GM12891 (cell line): ENCODE results near the gene KIF1A.
"Not testable (repeated sequence)": the region's sequence is repeated elsewhere in the genome, so short reads cannot be mapped to it uniquely, and the experiment has no call there.

Experiments used
- PAX5 ChIP-seq: IDR thresholded peaks from 2 replicates; pipeline ENCODE4 v1.6.1; 2011; ENCODE audit warnings: low read length, moderate library complexity, mild to moderate bottlenecking; ENCODE audit not compliant: insufficient read depth, severe bottlenecking
- POLR2A ChIP-seq: IDR thresholded peaks from 2 replicates; pipeline ENCODE4 v1.6.1; 2011; ENCODE audit warnings: low read depth, low read length, control low read depth
- SPI1 ChIP-seq: IDR thresholded peaks from 2 replicates; pipeline ENCODE4 v1.6.1; 2011; ENCODE audit warnings: low read depth, low read length, control low read depth
- TAF1 ChIP-seq: IDR thresholded peaks from 2 replicates; pipeline ENCODE4 v1.6.1; 2011; ENCODE audit warnings: low read depth, low read length, control low read depth

- not testable (repeated sequence) for TF ChIP-seq TAF1, PAX5, POLR2A, SPI1
Observed at GRCh38 chr2:240695593-240695992, 124.4 kb downstream of the KIF1A start.
